ENCODE results near the gene APOA5. TPM values are rescaled to one million over a fixed set of nuclear protein-coding genes. Genes with fewer than 3 reads are reported as not detected.

Gene APOA5
- total RNA-seq (2021) (not detected in 2 replicates), Bru-seq, nascent RNA (not detected), BruChase-seq, experiment 1, labeled RNA remaining after a 2-hour chase (not detected), BruChase-seq, experiment 2, labeled RNA remaining after a 6-hour chase (not detected)
- long read RNA-seq, result 0 reads

GRCh38 chr11:116791813-116792143 is at the start of gene APOA5:
TSS of gene APOA5 (minus strand) at chr11:116791879. CDS start at chr11:116791860, 19 bp downstream.
- intact Hi-C loops (cut with micrococcal nuclease; ENCODE audit: unreplicated experiment), result loop anchor here (1.0 to 2.0 kb wide), 2 partner anchors 307 to 315 kb away; partner anchors contain the start of gene SIK3
- Histone ChIP-seq H2AFZ (no peak within 1 kb of the TSS), H3K4me3 (no peak within 1 kb of the TSS), H3K9me2 (ENCODE audit: insufficient read depth) (no peaks in the 10 kb centered on the region), H4K20me1 (ENCODE audit: insufficient read depth) (no peaks in the 10 kb centered on the region), H3K27me3 (ENCODE audit: insufficient read depth, low read depth) (no peaks in the 10 kb centered on the region), H3K9me3 (ENCODE audit: insufficient read depth, low read depth) (no peaks in the 10 kb centered on the region), H3F3A (ENCODE audit: insufficient read depth, low read depth) (peaks cover 5% of the 10 kb centered on the region), H3K4me1 (replicated peaks; ENCODE audit: insufficient read depth) (peaks cover 17% of the 10 kb centered on the region), H3K4me2 (no peak within 1 kb of the TSS), H3K27ac (no peak within 1 kb of the TSS), H3K79me2 (ENCODE audit: low read depth) (peaks cover 10% of the 10 kb centered on the region), H3K36me3 (ENCODE audit: low read depth) (no peaks in the 10 kb centered on the region)
- BruUV-seq (replicated peaks), result no TSS peak
- no peak for DNase-seq
- TF ChIP-seq CTCF (conservative IDR thresholded peaks at IDR 0.05) (no peak), EZH2 (IDR thresholded peaks at IDR 0.05; ENCODE audit: low read depth) (no peak)
- CTCF ChIA-PET, result interaction anchor here (1.0 to 2.0 kb wide), 4 partner anchors 22 to 314 kb away, joined by 3 to 16 read pairs (median 7); no protein-coding TSS in a partner anchor
- POLR2A ChIA-PET (ENCODE audit: unreplicated experiment), result no interaction called here

- Histone ChIP-seq H3K27me3 (ENCODE audit: insufficient read depth, low read depth) (no peaks in the 10 kb centered on the region), H3K79me2 (ENCODE audit: low read depth) (no peaks in the 10 kb centered on the region), H2AFZ (no peak overlapping the region), H3K4me1 (replicated peaks; ENCODE audit: insufficient read depth) (no peaks in the 10 kb centered on the region), H3K4me3 (no peak overlapping the region), H3K36me3 (ENCODE audit: low read depth) (no peaks in the 10 kb centered on the region), H4K20me1 (ENCODE audit: insufficient read depth) (no peaks in the 10 kb centered on the region), H3F3A (ENCODE audit: insufficient read depth, low read depth) (no peaks in the 10 kb centered on the region), H3K4me2 (no peak overlapping the region), H3K9me2 (ENCODE audit: insufficient read depth) (no peaks in the 10 kb centered on the region), H3K9me3 (ENCODE audit: insufficient read depth, low read depth) (no peaks in the 10 kb centered on the region), H3K27ac (no peak overlapping the region)
- intact Hi-C loops (cut with micrococcal nuclease; ENCODE audit: unreplicated experiment), result no loop called here
- no TSS peak for BruUV-seq (replicated peaks)
- ChIA-PET CTCF (no interaction called here), POLR2A (ENCODE audit: unreplicated experiment) (no interaction called here)
- no peak for TF ChIP-seq EZH2 (IDR thresholded peaks at IDR 0.05; ENCODE audit: low read depth)
- no peak for TF ChIP-seq CTCF (conservative IDR thresholded peaks at IDR 0.05)
- no peak for DNase-seq
Observed at GRCh38 chr11:116840746-116841296, 49.1 kb upstream of the APOA5 start.

- H3K27me3 ChIP-seq (ENCODE audit: insufficient read depth, low read depth), result no peaks in the 10 kb centered on the region
- no peak for TF ChIP-seq CTCF (conservative IDR thresholded peaks at IDR 0.05)
- no peak for TF ChIP-seq EZH2 (IDR thresholded peaks at IDR 0.05; ENCODE audit: low read depth)
- no peak overlapping the region for H3K27ac ChIP-seq
- H3K4me1 ChIP-seq (replicated peaks; ENCODE audit: insufficient read depth), result no peaks in the 10 kb centered on the region
- ChIA-PET CTCF (no interaction called here), POLR2A (ENCODE audit: unreplicated experiment) (no interaction called here)
- intact Hi-C loops (cut with micrococcal nuclease; ENCODE audit: unreplicated experiment), result no loop called here
- H3K9me2 ChIP-seq (ENCODE audit: insufficient read depth), result no peaks in the 10 kb centered on the region
- H3K9me3 ChIP-seq (ENCODE audit: insufficient read depth, low read depth), result no peaks in the 10 kb centered on the region
- DNase-seq, result no peak
- no peak overlapping the region for H3K4me2 ChIP-seq
- no peaks in the 10 kb centered on the region for H4K20me1 ChIP-seq (ENCODE audit: insufficient read depth)
- H3K36me3 ChIP-seq (ENCODE audit: low read depth), result no peaks in the 10 kb centered on the region
- H3F3A ChIP-seq (ENCODE audit: insufficient read depth, low read depth), result no peaks in the 10 kb centered on the region
- H2AFZ ChIP-seq, result no peak overlapping the region
- BruUV-seq (replicated peaks), result no TSS peak
- H3K4me3 ChIP-seq, result no peak overlapping the region
- no peaks in the 10 kb centered on the region for H3K79me2 ChIP-seq (ENCODE audit: low read depth)
Observed at GRCh38 chr11:116840224-116840745, 48.6 kb upstream of the APOA5 start.

Data from PC-9 (cell line).